NCI-H345 treated with DMSO at 0.1 percent for 48 hours (cell line): ENCODE data around the gene MYO15B.
"Not testable (repeated sequence)": the region's sequence is repeated elsewhere in the genome, so short reads cannot be mapped to it uniquely, and the experiment has no call there.

Experiments used
- DNase-seq: peaks from one replicate; lab custom pipeline; 2025; ENCODE audit not compliant: unreplicated experiment; lab: John Stamatoyannopoulos, UW

MYO15B gene

DNA sequence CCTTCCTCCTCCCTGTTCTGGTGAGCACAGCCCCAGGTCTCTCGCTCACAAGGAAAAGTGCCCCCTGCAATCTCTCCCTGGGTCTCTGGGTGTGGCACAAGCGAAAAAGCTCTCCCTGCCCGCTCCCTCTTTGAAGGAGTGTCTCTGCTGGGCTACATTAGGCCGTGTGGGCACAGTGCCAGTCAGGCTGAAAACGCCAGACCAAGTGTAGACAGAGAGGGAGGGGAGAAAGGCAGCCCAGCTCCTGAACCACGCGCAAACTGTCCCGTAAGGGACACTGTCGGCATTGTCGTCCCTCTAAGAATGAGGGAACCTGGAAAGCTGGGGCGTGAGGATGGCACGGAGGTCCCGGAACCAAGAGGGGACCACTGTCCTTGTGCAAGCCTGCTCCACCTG is 49.5 kb downstream of the MYO15B start:
- no peak for DNase-seq

DNA sequence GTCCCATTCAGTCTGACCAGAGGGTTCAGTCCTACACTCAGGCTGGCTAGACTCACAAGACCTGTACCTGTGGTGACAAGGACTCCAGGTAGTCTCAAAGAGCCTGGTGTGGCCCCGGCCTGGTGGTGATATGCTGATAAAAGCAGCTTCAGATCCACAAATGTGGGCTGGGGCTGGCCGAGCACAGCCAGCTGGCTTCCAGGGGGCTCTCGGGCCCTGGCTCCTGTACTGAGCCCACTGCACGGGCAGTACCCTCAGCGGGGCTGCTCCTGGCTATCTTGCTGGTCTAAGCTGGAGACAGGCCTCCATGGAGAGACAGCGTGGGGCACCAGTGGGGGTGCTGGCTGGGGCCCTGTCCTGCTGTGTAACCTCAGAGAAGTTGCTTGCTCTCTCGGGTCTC is 50.0 kb downstream of the MYO15B start:
- DNase-seq = no peak

DNA sequence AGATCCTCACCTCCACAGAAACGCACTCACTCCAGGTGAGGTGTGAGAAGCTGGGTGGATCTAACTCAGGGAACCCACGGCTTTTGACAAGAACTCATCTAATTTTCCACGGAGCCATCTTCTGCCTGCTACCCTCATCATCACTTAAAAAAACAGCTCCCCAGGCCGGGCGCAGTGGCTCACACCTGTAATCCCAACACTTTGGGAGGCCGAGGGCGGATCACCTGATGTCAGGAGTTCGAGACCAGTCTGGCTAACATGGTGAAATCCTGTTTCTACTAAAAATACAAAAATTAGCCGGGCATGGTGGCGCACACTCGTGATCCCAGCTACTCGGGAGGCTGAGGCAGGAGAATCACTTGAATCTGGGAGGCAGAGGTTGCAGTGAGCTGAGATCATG is 50.4 kb downstream of the MYO15B start:
- not testable (repeated sequence) for DNase-seq

DNA sequence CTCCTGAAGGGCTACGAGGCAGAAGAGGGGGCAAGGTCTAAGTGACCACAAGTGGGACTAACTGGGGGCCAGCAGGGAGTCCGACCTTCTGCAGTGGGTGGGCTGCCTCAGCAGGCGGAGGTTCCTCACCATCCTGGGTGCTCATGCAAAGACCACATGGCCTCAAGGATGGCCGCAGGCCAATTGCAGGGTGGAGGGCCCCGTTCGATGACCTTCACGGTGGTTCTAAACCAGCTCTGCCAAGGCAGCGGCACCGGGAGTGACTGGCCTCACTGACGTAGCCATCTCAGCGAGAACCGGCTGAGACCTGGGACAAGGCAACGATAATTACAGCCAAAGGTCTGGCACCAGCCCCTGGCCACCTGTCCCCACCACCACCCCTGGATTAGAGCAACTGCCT is 51.3 kb downstream of the MYO15B start:
- no peak for DNase-seq

DNA sequence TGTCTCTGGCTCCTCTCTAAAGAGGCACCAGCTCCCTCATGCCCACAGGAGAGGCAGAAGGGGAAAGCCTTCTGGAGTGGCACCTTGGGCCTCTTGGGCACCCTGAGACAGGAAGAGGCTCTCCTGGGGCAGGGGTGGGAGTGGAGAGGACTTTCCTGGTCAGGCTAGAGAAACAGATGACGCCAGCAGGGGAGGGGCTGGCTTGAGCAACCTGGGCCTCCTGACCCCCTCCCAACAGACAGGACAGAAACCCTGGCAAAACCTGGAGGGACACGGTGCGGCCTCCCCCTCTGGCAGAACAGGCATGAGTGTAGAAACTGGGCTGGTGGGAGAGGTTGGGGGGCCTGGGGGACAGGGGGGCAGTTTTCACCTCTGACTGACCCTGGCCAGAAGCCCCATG is 51.7 kb downstream of the MYO15B start:
- DNase-seq = no peak

DNA sequence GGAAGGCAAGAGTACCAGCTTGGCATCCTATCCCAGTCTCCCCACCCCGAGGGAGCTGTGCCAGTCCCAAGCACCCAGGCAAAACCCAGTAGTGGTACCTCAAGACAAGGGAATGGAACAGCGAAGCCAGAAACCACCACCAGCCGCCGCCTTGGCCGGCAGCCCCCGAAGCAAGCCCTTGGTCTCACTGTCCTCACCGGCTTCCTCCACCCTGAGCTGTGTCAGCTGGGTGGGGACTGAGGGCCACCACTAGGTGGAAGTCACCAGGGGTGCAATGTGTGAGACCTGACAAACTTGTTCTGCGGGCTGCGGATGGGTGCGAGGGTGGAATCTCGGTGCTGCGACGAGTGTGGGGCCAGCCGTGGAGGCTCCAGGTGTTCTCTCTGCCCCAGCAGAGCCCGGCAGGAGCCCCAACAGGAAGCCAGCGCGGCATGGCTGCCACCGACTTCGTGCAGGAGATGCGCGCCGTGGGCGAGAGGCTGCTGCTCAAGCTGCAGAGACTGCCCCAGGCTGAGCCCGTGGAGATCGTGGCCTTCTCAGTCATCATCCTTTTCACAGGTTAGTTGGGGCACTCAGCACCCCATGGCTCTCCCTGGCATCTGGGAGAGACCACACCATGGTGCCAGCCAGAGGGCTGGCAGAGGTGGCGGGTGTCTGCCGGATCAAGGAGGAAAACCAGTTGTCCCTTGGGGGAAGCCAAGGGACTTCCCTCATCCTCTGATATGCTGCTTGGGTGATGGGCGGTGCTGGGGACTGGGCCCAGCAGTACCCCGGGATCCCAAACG is 52.4 kb downstream of the MYO15B start:
- DNase-seq = no peak

DNA sequence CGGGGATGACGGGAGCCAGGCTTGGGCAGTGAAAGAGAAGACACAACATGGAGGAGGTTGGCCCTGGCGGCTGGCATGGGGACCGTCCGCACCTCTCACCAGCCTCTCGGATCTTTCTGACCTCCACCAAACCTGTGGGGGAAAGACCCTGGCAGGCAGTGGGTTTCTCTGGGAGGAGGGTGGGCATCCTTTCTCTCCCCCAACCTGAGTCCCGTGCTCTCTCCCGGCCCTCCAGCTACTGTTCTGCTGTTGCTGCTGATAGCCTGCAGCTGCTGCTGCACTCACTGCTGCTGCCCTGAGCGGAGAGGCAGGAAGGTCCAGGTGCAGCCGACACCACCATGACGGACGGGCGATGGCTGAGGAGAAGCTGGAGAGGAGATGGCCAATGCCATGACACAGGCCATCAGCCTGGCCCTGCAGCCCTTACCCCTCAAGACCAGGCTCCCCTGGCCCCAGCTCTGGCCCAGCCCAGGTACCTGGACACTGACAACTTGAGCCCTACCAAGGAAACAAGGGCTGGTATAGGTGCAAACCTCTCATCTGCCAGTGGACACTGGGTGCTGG is 53.0 kb downstream of the MYO15B start:
- DNase-seq = no peak

DNA sequence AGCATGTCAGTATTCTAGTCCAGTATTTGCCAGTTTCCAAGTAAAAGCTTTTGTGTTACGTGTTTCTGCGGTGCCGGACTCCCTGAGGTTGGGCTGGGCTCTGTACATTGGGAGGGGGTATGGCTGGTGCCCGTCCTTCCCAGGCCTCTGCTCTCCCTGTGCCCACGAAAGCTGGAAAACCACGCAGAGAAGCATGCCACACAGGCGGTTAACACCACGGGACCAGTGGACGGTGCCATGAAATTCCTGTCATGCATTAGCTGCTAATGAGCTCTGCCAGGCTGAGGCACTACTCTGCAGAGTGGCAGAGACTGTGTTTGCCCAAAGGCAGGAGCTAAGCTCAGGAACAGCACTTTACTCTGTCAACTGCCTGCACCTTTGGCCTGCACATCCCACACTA is 53.7 kb downstream of the MYO15B start:
- no peak for DNase-seq

DNA sequence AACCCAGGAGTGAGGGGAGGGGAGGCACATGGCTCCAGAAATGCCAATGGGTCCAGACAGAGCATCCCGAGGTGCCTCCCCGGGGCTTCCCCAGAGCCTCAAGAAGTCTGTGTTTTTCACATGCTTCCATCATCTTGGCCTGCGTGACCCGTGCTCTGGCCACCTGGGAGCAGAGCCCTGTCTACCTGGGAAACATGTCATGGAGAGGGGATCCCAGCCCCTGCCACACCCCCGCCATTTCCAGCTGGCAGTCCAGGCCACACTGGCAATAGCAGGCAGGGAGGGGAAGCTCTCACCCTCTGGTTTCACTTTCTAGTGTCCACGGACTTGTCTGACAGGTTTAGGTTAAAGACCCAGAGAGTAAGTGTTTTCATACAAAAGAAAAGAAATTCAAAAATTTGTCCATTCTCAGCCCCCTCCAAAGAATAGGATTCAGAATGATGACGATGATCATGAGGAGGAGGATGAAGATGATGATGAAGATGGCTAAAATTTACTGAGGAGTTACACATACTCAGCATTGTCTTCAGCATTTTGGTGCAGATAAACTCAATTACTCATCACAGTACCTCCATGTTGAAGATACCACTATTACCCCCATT is 54.7 kb downstream of the MYO15B start:
- DNase-seq = no peak

DNA sequence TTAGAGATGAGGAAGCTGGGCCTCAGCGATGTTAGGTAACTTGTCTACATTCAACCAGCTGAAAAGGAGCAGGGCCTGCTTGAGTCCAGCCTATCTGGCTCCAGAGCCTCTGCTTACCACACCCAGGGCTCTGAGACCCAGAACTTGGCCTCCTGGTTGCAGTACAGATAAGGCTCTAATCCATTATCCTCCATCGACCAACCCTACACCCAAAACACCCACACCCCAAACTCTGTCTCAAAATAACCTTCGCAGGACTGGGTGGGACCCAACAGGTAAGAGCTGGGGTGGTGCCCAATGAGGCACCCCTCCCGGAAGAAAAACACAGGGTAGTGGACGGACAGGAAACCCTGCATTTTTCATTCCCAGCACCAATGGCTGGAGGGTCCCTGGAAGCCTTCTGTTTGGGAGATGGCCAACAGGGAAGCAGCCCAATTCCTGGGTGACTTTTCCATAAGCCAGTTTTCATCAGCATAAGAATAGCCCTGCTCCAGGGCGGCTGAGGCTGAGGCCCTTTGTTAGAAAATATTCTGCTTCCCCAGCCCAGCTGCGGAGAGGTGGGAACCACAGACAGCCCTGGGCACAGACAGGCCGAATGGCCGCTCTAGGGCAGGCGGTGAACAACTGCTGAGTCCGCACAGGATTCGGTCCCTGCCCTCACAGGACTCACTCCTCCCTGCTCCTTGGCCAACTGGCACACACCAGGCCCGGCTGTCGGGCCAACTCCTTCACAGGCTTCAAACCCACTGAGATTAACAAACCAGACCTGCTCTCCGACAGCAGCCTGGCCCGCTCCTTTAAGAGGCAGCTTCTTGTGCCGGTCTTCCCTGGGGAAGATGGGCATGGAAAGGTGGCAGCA is 55.4 kb downstream of the MYO15B start:
- DNase-seq = no peak

DNA sequence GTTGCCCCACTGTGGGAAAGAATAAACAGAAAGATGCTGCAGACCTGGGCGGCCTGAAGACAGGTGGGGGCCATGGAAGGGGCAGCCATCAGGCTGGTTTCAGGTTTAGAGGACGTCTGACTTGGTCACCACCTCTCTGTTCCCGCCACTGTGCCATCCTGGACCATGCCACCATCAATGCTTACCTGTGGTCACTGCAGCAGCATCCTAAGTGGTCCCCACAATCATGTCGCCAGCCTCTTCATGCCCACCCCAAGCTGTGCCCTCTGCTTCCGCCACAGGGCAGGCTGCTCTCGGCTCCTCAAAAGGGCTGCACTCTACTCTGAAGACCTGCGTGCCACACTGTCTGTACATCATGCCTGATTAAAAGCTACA is 56.0 kb downstream of the MYO15B start:
- DNase-seq = no peak

DNA sequence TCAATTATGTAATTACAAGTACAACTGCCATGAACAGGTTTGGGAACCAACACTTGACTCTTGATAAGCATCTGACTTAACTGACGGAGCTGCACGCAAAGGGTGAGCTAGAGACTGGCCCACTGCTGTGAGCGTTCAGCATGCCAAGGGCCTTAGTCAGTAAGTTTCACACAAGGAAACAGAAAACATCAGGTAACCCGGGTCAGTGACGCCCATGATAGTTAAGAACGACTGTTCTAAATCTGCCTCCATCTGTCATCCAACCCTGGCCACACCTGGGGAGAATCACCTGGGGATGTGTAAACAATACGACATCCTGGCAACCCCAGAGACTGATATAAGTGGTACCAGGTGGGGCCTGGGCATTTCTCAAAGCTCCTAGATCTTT is 57.9 kb downstream of the MYO15B start:
- peak; percentile 91 for DNase-seq

DNA sequence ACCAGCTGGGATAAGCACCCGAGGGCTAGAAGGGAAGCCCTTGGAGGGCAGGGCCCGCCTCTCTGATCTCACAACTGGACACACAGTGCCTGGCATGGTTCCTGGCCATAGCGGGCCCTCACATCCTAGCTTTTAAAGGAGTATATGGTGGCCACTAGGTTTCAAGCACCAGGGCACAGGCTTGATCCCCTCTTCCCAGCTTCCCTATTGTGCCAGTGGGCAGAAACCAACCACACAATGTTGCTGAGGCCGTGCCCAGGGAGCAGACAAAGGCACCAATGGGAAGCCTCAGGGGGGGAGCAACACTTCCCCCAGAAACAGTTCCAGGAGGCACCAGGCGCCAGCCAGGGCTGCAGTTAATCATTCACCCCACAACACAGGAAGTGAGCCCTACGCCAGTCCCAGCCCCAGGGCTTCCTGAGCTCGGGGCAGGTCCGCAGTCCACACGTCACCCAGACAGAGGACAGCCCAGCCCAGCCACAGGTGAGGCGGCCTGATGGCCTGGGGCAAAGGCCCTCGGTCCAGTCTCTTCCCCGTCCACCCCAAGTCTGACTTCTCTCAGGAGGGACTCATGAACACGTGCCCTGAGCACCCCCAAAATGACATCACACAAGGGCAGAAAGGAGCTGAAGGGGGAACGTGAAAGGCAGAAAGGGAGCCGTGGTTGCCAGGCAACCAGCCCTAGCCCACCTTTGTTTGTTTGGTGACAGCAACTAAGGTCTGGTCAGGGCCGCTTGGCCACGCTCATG is 58.5 kb downstream of the MYO15B start:
- no peak for DNase-seq

DNA sequence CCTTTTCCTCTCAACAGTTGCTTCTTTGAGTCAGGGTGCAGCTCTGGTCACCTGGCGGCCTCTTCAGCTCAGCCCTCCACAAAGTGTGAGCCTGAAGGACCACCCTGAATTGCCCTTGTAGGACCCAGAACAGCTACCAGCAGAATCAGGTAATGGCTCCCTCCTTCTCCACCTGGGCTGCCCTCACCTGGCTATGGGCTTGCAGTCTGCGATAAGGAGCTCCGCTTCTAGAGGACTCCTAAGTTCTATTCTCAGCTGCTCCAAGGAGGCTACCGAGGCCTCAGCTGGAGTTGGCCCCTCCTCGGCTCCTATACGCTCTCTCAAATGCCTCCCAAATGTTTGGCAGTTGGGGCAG is 59.0 kb downstream of the MYO15B start:
- no peak for DNase-seq

DNA sequence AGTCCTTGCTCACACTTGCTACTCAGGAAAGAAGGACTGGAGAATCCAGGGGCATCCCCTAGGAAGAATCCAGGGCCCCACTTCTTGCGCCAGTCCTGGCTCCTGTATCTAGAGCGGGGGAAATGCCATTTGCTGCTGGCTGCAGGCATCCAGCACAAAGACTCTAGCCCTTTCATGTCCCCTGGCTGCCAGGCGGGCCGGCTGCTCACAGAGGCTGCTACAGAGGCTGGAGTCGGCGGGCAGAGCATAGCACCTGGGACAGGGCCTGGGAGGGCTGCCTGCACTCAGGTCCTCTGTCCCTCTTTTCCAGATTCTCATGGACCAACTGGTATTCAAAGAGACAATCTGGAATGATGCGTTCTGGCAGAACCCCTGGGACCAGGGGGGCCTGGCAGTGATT is 59.5 kb downstream of the MYO15B start:
- no peak for DNase-seq

DNA sequence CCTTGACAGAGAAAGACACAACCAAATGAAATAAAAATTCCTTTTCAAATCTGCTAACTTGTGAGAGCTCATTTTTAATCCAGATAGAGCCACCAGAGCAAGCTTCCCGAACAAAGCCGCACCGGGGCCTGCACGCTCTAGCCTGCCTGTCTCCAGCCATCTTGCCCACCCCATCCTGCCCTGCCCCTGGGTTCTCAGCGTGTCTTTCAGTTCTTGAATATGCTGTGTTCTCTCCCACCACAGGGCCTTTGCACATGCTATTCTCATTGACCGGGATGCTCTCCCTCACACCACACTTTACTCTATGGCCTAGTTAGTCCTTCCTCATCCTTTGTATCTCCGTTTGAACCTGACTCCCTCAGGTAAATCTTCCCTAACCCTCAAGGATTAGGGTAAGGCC is 60.3 kb downstream of the MYO15B start:
- no peak for DNase-seq

DNA sequence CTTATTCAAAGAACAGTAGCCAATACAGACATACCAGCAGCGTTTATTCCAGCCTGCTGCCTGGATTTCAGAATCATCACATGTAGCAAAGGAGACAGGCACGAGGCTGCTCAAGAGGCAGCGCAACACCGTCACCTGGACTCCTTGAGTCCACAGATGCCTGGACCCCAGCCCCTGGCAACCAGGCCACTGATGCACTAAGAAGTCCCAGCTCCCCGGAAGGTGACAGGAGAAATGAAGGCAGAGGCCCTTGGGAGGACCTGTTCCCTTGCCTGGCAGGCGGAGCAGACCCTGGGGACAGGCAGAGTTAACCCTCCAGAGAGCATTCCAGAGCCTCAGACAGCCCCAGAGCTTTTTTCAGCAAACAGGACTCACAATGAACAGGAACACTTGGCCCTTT is 62.1 kb downstream of the MYO15B start:
- no peak for DNase-seq

DNA sequence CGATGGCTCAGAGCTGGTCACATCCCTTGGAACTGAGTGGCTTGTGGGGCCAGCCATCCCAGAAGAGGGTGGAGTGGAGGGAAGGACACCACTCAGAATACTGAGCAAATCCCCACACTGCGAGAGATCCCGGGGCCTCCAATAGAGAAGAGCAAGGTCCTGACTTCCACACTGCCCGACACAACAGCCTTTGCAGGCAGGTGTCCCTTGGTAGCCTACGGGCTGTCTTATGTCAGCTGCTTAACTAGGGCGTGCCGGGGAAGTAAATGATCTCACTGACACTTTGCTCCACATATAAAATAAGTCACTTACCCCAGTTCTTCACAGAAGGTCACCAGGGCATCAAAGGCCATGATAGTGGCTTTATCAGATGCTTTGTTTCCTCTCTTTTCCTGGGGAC is 63.3 kb downstream of the MYO15B start:
- no peak for DNase-seq

DNA sequence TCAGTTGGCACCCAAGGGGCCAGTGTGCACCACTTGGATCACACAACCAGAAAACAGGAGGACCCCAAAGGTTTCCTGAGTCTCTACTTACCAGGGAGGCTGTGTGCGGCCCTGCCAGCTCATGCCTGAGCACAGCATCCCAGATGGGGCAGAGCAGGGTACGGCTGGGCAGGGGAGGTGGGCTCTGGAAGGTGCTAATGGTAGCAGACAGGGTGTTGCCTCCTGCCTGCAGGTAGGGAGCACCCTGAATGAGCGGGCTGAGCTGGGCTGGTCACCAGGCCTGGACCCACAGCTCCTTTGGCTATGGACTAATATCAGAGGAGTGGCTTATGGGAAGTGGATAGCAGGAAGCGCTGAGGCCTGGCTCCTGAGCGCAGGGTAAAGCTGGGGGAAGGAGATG is 64.7 kb downstream of the MYO15B start:
- no peak for DNase-seq

DNA sequence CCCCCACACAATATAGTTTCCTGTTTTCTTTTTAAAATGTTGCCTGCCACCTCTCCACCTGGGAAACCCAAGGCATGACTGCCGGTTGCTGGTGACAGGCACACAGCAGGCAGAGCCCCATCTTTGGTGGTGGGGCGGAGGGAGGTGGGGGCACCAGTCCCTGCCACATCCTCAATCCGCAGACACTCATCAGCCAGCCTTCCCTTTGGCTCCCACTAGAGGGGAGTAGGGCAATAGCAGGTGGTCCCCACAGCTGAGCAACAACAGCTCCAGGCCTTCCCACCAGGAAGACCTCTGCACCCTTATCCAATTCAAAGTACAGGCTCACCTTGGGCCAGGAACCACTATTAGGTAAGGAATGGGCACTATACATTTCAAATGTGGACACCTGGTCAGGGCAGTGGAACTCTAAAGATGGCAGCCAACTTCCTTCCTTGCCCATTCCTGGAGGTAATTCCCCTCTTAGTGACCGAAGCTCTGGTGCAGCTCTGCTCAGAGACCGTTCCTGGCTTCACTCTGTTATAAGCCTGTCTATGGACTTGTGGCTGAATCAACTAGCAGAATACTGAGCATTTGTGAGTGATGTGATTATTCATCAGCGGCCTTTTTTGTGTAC is 65.4 kb downstream of the MYO15B start:
- peak; percentile 9 for DNase-seq

DNA sequence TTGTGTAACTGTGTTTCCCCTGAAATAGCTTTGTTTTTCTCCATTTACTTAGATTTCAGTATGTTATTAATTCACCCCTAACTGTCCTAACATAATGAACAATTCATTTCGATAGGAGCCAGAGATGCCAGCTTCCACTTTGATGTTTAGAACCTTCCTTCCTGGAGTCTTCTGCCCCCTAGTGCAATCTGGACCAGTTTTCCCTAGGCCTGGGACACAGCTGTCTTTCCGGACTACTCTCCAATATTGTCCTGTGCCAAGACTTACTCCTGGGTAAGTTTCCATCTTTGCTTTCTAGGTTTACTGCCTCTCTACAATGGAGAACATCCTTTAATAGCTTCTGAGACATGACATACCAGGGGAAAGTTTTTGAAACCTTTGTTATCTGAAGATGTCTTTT is 66.6 kb downstream of the MYO15B start:
- DNase-seq = no peak
